GM18873 (cell line): ENCODE results near the gene SCYGR8.
"Not testable (repeated sequence)": the region's sequence is repeated elsewhere in the genome, so short reads cannot be mapped to it uniquely, and the experiment has no call there.

ENCODE experiments used
- ATAC-seq: cut with Tn5 transposase; IDR thresholded peaks from one replicate; pipeline ENCODE4 v1.9.1; 2021; ENCODE audit warnings: mild to moderate bottlenecking, moderate library complexity, moderate number of reproducible peaks; ENCODE audit not compliant: unreplicated experiment, low FRiP score

SCYGR8 gene, protein sequence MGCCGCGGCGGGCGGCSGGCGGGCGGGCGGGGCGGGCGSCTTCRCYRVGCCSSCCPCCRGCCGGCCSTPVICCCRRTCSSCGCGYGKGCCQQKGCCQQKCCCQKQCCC

DNA sequence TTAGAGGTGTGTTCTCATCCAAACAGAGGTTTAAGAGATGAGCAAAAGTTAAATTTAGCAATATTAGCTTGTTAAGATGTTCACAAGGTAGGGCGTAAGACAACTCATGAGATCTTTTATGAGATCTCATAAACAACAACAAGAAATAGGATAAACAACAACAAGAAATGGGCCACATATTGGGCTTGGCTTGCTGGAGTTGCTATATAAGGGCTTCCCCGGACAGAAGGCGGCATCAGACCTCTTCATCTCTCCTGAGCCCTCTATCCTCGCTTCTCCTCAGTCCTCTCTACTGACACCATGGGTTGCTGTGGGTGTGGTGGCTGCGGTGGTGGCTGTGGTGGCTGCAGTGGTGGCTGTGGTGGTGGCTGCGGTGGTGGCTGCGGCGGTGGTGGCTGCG is at the start of gene SCYGR8:
Gene SCYGR8, plus strand, starts transcription at position 301 of the 400 bp plus-strand sequence. Its CDS starts 0 bp downstream, at position 301.
- no peak for ATAC-seq

DNA sequence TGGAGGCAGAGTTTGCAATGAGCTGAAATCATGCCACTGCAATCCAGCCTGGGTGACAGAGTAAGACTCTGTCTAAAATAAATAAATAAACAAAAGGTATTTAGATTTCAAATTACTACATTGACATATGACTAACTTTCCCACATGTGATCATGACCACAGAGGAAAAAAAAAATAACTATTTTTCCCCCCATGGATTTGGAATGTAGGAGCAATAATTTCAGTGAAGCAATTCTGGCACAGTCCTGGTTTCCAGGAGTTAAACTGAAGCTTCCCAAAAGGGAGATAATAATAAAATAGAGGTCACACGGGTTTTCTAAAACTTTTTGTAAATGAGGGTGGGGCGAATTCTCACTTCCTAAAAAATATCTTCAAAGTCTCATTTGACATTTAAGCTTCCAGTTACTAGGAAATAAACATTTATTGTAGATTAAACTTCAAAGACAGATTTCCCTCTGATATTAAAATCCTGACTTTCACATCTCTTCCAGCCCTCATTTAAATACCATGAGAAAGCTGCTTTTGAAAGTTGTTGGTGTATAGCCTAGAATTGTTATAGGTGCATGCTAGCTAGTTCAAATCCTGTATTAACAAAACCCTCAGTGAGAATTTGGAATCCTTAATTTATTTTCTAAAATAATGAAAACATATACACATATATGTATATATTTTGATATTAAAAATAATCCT is 48.6 kb upstream of the SCYGR8 start:
- ATAC-seq: no peak

DNA sequence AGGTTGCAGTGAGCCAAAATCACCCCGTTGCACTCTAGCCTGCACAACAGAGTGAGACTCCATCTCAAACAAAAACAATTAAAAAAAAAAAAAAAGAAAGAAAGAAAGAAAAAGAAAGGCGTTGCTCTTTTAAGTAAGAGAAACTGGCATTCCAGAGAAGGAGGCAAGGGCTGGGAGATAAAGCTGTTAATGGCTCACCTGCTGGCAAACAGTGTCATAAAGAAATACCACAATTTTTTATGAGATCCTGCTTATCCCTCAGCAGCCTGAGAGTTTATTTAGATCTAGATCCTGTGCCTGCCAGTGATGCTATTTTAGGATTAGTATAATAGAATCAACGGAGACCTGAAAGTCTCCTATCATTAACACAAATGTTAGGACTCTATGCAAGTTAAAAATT is 44.1 kb upstream of the SCYGR8 start:
- no peak for ATAC-seq

DNA sequence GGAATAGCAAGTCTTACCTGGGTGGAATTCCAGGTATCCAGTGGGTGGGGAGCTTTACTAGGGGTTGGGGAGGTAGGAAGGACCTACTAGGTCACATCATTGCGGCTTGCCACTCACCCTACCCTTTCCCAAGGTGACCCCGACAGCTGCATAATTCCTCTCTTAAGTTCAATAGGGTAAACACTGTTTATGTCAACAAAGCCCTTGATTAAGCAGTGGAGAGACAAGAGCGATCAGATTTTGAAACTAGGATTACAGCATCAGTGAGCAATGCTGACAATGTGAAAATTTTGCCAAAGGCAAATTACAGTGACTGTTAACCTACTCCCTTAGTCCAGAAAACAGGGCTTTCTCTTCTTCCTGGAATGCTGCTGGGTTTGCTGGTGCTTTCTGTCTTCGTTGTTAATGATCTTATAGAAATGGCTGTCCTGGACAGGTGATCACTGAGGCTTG is 42.4 kb upstream of the SCYGR8 start:
- no peak for ATAC-seq

DNA sequence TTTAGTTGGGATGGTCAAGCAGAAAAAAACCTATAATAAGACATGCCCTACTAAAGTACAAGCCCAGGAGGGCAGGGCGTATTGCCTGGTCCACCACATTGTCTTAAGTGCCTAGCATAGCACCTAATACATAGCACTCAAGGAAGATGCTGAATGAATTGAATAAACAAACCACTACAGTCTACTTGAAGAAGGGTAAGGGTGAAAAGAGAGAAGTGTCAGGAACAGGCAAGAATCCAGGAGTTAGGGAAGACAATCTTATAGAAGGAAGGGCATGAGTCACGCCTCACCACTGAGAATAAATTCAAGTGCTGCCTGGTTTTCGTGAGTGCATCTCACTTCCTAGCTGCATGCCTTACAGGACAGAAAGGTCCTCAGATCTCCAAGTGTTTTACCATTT is 41.7 kb upstream of the SCYGR8 start:
- ATAC-seq: no peak

DNA sequence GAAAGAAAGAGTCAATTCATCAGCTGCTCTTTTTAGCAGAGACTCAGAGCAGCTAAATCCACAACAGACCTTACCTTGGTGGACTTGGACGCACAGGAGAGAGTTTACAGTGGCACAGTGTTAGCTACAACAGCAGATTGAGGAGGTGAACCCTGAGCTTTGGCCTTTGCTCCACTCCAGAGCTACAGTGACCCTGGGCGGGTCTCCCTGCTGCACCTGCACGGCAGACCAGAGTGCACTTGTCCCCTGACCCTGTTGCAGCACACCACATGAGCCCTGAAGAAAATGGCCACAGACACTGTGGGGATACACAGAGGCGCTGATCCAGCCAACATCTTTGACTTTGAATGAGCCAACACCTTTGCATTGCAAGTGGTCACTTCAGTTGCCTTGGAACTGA is 38.8 kb upstream of the SCYGR8 start:
- no peak for ATAC-seq

DNA sequence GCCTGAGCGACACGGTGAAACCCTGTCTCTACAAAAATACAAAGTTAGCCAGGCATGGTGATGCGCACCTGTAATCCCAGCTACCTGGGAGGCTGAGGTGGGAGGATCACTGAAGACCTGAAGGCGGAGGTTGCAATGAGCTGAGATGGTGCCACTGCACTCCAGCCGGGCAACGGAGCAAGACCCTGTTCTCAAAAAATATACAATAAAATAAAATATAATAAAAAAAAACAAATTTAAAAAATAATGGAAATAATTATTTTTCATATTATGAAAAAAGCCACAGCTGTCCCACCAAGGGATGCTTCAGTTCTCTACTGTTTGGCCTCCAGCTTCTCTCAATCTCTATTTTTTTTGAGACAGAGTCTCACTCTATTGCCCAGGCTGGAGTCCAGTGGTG is 38.3 kb upstream of the SCYGR8 start:
- no peak for ATAC-seq

DNA sequence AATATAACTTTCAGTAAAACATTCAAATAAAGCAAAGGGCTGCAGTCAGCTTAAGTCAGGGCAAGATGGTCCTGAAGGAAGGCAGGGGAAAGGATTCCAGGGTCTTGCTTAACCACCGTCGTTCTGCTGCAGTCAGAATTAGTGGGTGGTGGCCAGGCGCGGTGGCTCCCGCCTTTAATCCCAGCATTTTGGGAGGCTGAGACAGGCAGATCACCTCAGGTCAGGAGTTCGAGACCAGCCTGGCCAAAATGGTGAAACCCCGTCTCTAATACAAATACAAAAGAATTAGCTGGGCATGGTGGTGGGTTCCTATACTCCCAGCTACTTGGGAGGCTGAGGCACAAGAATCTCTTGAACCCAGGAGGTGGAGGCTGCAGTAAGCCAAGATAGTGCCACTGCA is 34.7 kb upstream of the SCYGR8 start:
- no peak for ATAC-seq

DNA sequence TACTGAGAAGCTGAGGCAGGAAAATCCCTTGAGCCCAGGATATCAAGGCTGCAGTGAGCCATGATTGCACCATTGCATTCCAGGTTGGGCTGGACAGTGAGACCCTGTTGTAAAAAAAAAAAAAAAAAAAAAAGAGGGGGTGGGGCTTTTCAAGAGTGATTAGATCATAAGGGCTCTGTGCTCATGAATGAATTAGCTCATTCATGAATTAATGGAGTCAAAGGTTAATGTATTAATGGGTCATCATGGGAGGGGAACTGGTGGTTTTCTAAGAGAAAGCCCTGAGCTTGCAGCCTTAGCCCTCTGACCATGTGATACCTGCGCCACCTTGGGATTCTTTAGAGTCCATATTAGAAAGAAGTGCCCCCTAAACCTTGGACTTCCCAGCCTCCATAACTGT is 32.4 kb upstream of the SCYGR8 start:
- ATAC-seq: no peak

DNA sequence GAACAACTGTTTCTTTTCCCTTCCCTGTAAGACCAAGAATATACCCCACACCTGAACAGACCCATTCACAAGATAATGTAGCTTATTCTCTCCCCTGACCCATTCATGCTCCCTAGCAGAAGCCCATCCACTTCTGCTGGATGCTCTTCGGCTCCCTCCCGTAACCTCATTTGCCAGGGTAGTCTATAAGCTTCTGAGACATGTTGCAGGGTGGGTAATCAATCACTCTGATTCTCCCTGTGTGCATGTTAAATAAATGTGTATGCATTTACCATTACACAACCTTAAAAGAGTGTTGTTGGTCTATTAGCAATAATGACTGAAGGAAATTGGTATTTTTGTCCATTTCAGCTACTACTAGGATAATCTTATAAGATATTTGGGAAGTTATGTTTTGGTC is 29.2 kb upstream of the SCYGR8 start:
- no peak for ATAC-seq

DNA sequence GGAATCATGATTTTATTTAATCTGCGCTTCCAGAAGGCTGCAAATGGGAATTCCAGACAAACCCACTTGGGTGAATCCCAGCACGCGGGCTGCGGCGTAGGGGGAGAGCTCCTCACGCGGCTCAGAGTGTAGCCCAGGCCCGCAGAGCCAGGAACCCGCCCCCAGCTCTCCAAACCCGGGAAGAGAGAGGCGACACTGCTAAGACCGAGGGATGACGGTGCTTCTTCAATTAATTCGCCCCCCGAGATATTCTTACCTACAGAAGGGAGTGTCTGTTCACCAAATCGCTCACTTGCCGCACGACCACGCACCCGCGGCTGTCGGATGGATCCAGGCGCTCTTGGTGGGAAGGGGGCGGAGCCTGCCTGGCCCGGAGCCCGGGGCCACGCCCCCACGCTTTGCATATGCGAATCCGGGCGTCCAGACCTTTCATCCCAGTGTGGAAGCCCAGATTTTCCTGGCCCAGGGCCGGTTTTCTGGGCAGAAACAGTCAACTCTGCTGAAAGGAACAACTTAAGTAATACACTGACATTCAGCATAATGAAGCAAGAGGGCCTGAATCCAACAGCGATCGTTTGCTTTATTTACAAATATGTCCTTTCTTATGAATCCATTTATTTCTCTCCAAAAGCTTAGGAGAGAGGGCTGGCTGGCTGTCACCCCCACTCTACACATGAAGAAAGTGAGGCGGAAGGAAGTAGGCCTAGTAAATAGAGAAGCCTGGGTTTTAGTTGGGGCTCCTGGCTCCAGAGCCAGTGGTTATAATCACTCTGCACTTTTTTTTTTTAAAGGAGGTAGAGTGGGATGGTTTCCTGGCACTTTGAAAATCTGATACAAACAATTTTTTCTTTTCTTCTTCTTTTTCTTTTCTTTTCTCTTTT is 27.8 kb upstream of the SCYGR8 start, which contains the start of gene SLC19A3:
Gene SLC19A3, minus strand, starts transcription at position 342 of the 881 bp plus-strand sequence. CDS start 15,710 bp downstream, outside the sequence.
- no peak for ATAC-seq

DNA sequence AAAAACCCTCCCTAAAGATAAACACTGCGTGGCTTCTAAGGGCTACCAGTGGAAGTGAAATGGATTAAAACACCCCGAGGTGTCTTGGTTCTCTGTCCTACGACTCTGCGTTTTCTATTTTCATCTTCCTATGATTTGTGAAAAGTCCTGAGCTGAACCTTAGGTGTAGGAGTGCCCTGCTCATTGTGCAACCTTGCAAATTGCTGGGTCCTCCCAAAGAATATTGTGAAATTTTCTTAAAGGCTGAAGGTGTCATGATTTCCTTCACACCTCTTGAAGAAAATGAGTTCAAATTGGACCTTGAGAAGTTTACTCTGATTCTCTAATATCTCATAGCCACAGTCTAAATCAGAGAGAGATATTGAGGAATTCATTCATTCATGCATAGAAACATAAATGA is 26.1 kb upstream of the SCYGR8 start:
- ATAC-seq: no peak

DNA sequence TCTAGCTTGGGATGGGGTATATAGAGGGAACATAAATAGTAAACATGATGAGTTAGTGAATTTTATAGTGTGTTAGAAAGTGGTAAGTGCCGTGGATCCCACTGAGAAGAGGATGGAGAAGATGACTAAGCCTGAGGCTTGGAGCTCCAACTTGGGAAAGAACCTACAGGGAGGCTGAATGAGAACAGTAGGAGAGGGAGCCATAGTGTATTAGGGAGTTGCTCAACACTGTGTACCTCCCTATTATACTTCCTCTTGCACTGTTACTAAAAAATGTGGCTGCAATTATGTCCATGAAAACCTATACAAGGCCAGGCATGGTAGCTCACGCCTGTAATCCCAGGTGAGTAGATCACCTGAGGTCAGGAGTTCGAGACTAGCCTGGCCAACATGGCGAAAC is 25.0 kb upstream of the SCYGR8 start:
- no peak for ATAC-seq

DNA sequence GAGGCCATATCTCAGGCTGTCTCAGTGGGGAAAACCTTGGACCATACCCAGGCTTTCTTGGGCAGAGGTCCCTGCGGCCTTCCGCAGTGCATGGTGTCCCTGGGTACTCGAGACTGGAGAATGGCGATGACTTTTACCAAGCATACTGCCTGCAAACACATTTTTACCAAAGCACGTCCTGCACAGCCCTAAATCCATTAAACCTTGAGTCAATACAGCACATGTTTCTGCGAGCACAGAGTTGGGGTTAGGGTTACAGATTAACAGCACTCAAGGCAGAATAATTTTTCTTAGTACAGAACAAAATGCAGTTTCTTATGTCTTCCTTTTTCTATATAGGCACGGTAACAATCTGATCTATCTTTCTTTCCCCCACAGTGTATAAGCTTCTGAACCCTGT is 22.9 kb upstream of the SCYGR8 start:
- ATAC-seq: not testable (repeated sequence)

DNA sequence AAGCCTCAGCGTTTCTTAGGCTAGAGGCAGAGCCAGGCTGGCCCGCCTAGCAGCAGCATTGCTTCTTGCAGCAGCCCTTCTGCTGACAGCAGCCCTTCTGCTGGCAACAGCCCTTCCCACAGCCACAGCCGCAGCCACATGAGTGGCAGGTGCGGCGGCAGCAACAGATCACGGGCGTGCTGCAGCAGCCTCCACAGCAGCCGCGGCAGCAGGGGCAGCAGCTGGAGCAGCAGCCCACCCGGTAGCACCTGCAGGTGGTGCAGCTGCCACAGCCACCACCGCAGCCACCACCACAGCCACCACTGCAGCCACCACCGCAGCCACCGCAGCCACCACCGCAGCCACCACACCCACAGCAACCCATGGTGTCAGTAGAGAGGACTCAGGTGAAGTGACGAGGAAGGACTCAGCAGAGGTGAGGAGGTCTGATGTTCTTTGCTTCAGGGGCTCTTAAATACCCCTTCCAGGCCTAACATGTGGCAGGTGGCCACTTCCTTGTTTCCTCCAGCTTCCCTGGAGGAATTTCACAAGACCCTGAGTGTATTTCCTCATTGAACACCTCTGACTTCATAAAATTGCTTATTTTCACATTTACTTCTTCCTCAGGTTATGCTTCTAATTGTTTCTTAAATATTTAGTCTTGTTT is 21.2 kb upstream of the SCYGR8 start, which contains the start of gene SCYGR6:
Gene SCYGR6, minus strand, starts transcription at position 364 of the 646 bp plus-strand sequence. Its CDS starts 0 bp downstream, at position 364.
- ATAC-seq: no peak

DNA sequence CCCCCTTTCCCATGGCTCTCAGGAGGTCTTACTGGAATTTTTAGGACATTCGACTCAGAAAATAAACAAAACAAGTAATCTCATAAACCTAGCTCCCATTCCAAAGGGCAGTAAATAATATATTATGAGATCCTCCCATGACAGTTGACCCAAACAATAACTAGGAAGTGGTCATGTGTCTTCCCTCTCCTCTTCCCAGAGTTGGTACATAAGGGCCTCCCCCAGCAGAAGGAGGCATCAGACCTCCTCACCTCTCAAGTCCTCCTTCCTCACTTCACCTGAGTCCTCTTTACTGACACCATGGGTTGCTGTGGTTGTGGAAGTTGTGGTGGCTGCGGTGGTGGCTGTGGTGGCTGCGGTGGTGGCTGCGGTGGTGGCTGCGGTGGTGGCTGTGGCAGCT is 17.7 kb upstream of the SCYGR8 start, which contains the start of gene SCYGR7:
Gene SCYGR7, plus strand, starts transcription at position 301 of the 400 bp plus-strand sequence. Its CDS starts 0 bp downstream, at position 301.
- no peak for ATAC-seq

DNA sequence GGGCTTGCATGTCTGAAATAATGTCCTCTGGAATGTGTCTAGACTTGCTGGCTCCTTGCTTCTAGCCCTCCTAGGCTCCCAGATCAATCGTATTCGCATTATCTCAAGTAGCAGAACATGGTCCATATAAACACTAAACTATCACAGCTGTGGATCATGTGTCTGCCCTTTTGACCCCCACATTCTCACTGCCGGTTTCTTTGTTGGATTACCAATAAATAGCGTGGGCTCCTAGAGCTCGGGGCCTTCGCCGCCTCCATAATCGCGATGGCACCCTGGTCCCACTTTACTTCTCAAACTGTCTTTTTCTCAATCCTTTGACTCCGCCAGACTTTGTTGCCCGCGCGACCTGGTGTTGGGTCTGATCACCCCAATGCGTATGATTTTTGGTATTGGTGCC is 6.3 kb upstream of the SCYGR8 start:
- ATAC-seq: no peak

DNA sequence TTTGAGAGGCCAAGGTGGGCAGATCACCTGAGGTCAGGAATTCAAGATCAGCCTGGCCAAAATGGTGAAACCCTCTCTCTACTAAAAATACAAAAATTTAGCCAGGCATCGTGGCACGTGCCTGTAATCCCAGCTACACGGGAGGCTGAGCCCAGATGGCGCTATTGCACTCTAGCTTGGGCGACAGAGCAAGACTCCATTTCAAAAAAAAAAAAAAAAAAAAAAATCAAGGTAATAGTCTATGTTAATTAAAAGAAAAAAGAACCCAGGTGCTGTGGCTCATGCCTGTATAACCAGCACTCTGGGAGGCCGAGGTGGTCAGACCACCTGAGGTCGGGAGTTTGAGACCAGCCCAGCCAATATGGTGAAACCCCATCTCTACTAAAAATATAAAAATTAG is 5.0 kb upstream of the SCYGR8 start:
- not testable (repeated sequence) for ATAC-seq

DNA sequence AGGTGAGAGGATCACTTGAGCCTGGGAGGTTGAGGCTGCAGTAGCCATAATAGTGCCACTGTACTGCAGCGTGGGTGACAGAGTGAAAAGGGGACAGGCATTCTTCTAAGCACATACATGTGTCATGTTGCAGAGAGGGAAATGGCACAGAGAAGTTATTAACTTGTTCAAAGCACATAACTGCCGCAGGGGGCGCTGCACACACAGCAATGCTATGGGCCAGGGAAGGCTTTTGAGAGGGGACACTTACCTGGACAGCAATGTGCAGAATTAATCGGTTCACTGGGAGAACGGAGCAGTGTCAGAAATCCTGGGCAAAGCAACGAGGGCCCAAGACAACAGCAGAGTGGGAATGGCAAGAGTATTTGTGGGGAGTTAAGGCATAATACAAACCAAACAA is 2.4 kb downstream of the SCYGR8 start:
- ATAC-seq: no peak

DNA sequence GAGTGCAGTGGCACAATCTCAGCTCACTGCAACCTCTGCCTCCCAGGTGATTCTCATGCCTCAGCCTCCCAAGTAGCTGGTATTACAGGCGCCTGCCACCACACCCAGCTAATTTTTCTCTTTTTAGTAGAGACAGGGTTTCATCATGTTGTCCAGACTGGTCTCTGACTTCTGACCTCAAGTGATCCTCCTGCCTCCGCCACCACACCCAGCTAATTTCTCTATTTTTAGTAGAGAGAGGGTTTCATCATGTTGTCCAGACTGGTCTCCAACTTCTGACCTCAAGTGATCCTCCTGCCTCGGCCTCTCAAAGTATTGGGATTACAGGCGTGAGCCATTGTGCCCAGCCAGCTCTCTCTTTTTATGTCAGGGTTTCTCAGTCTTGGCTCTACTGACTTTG is 10.6 kb downstream of the SCYGR8 start:
- ATAC-seq: not testable (repeated sequence)
